AG04449 (cell line): ENCODE data around the gene PXDN.

Experiments
- CTCF ChIA-PET: fragments of 350-600 bp; formaldehyde crosslinking; extraction: SDS; loops from one replicate; lab custom pipeline; 2021; ENCODE audit warnings: antibody characterized with exemption; lab: Yijun Ruan, JAX
- POLR2A ChIA-PET: fragments of 400-600, 350-600 bp; formaldehyde crosslinking; extraction: SDS; loops from one replicate; lab custom pipeline; 2020; ENCODE audit warnings: antibody characterized with exemption, inconsistent platforms; lab: Yijun Ruan, JAX
- DNase-seq: peaks from one replicate; pipeline ENCODE4 v3.0.0-alpha.2; 2010; ENCODE audit warnings: low read depth, low spot score
- H3K4me3 ChIP-seq: 2 replicates; pipeline ENCODE4 v1.5.1; 2011; ENCODE audit warnings: low read depth, mild to moderate bottlenecking, control low read depth, low read length
- TF ChIP-seq, protein P1 (sequence below): IDR thresholded peaks from one replicate; pipeline ENCODE4 v1.5.1; 2011; ENCODE audit warnings: mild to moderate bottlenecking, moderate library complexity, low read length, control low read depth, inconsistent platforms; ENCODE audit not compliant: insufficient read depth; ENCODE audit errors: missing control alignments

The PXDN gene

DNA sequence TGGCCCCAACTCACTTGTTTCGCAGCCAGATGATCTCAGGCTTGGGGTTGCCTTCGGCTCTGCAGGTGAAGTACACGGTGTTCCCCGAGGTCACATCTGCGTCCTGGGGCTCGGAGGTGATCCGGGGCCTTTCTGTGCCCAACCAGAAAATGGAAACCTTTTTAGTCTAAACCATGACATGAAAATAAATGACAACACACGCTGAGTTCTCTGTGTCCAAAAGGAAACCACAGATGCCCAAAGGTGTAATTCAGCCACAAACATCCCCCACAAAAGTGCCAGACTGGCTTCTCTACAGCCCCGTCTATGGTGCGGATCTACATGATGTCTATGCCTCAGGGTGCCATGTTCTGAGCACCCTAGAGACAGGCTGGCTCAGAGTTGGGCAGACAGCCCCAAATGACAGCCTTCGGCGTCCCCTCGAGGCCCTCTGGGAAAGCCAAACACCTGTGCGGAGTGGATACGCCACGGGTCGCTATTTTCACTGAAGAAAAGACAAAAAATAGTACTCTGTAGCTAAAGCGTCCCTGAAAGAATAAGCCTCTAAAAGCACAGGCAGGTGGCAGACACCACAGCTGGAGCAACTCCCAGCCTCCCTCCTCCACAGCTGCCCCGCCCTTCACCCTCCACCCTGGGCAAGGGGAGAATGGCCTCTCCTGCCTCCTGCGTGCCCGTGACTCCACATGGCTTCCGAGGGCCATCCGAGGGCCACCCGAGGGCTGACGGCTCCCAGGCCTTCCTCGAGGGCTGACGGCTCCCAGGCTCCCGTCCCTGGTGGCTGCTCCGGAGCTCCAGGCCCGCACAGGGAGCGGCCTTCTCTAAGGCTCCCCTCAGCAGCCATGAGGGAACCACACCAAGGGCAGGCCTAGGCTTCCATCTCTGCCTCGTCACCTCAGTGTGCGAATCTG, 67.1 kb downstream of the PXDN start:
- H3K4me3 ChIP-seq = no peak overlapping the region
- CTCF ChIA-PET = interaction anchor here (1.2 to 2.5 kb wide), 9 partner anchors 7 to 141 kb away, joined by 3 to 23 read pairs (median 7); no protein-coding TSS in a partner anchor
- DNase-seq = no peak
- TF ChIP-seq, protein P1, sequence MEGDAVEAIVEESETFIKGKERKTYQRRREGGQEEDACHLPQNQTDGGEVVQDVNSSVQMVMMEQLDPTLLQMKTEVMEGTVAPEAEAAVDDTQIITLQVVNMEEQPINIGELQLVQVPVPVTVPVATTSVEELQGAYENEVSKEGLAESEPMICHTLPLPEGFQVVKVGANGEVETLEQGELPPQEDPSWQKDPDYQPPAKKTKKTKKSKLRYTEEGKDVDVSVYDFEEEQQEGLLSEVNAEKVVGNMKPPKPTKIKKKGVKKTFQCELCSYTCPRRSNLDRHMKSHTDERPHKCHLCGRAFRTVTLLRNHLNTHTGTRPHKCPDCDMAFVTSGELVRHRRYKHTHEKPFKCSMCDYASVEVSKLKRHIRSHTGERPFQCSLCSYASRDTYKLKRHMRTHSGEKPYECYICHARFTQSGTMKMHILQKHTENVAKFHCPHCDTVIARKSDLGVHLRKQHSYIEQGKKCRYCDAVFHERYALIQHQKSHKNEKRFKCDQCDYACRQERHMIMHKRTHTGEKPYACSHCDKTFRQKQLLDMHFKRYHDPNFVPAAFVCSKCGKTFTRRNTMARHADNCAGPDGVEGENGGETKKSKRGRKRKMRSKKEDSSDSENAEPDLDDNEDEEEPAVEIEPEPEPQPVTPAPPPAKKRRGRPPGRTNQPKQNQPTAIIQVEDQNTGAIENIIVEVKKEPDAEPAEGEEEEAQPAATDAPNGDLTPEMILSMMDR = no peak
- POLR2A ChIA-PET = interaction anchor here (1.1 kb wide), 1 partner anchor 74 kb away, joined by 3 read pairs; no protein-coding TSS in a partner anchor

- POLR2A ChIA-PET = interaction anchor here (0.8 to 1.3 kb wide), 4 partner anchors 10 to 75 kb away, joined by 3 to 9 read pairs (median 4); partner anchors contain the start of gene PXDN
- TF ChIP-seq, protein P1 = no peak
- CTCF ChIA-PET = interaction anchor here (0.7 to 2.5 kb wide), 18 partner anchors 8 to 123 kb away, joined by 3 to 23 read pairs (median 4); no protein-coding TSS in a partner anchor
- no peak overlapping the region for H3K4me3 ChIP-seq
- DNase-seq = no peak
Observed at GRCh38 chr2:1676091-1676912, 68.0 kb downstream of the PXDN start.

- TF ChIP-seq, protein P1 = peak; percentile 89
- no peak overlapping the region for H3K4me3 ChIP-seq
- CTCF ChIA-PET = interaction anchor here (0.7 to 2.5 kb wide), 20 partner anchors 8 to 122 kb away, joined by 3 to 23 read pairs (median 4); no protein-coding TSS in a partner anchor
- DNase-seq = peak; percentile 87
- POLR2A ChIA-PET = interaction anchor here (0.8 to 1.3 kb wide), 4 partner anchors 10 to 75 kb away, joined by 3 to 9 read pairs (median 4); partner anchors contain the start of gene PXDN
Observed at GRCh38 chr2:1675633-1676032, 68.7 kb downstream of the PXDN start.

- TF ChIP-seq, protein P1 = no peak
- POLR2A ChIA-PET = interaction anchor here (1.3 kb wide), 2 partner anchors 11 to 47 kb away, joined by 3 to 9 read pairs; no protein-coding TSS in a partner anchor
- DNase-seq = no peak
- no peak overlapping the region for H3K4me3 ChIP-seq
- CTCF ChIA-PET = interaction anchor here (0.8 to 2.5 kb wide), 15 partner anchors 10 to 121 kb away, joined by 3 to 23 read pairs (median 4); no protein-coding TSS in a partner anchor
Observed at GRCh38 chr2:1674766-1675397, 69.4 kb downstream of the PXDN start.

- no peak overlapping the region for H3K4me3 ChIP-seq
- ChIA-PET CTCF (interaction anchor here (1.7 to 2.6 kb wide), 4 partner anchors 10 to 76 kb away, joined by 4 to 23 read pairs (median 9); no protein-coding TSS in a partner anchor), POLR2A (no interaction called here)
- TF ChIP-seq, protein P1 = no peak
- no peak for DNase-seq
Observed at GRCh38 chr2:1674276-1674675, 70.0 kb downstream of the PXDN start.
